Bronchial epithelial cell (primary cell): Measurements from ENCODE around the gene SERPINH1. TPM values are rescaled to one million over a fixed set of nuclear protein-coding genes. Genes with fewer than 3 reads are reported as not detected.
A peak's percentile ranks its signal among the peaks of the same experiment; 100 is the strongest.

Experiments used
- DNase-seq: peaks from one replicate; pipeline ENCODE4 v3.0.0-alpha.2; 2010; ENCODE audit warnings: low read depth
- FAIRE-seq: peaks from 2 replicates; lab custom pipeline; 2011; peaks lifted over from hg19 to GRCh38; lab: Jason Lieb, UNC
- H3K27me3 ChIP-seq: 2 replicates; pipeline ENCODE4 v1.5.1; 2011; ENCODE audit warnings: low read length; ENCODE audit not compliant: control insufficient read depth, insufficient read depth
- H3K36me3 ChIP-seq: 2 replicates; pipeline ENCODE4 v1.5.1; 2011; ENCODE audit warnings: low read length; ENCODE audit not compliant: control insufficient read depth, insufficient read depth
- H3K4me3 ChIP-seq: 2 replicates; pipeline ENCODE4 v1.5.1; 2011; ENCODE audit warnings: mild to moderate bottlenecking, low read depth, low read length, control low read depth
- CTCF ChIP-seq: IDR thresholded peaks from 2 replicates; pipeline ENCODE4 v1.5.1; 2011; ENCODE audit warnings: mild to moderate bottlenecking, moderate library complexity, low read length, control low read depth, inconsistent platforms; ENCODE audit not compliant: insufficient read depth, severe bottlenecking
- total RNA-seq: library from RNA; depleted of rRNA; stranded (reverse); fragments of >200 nt; gene quantifications from 2 replicates; pipeline ENCODE4 v1.2.1, GENCODE V29; 2014

SERPINH1 gene
- total RNA-seq, 1 donor from 2014 or later: 86.9 TPM

DNA sequence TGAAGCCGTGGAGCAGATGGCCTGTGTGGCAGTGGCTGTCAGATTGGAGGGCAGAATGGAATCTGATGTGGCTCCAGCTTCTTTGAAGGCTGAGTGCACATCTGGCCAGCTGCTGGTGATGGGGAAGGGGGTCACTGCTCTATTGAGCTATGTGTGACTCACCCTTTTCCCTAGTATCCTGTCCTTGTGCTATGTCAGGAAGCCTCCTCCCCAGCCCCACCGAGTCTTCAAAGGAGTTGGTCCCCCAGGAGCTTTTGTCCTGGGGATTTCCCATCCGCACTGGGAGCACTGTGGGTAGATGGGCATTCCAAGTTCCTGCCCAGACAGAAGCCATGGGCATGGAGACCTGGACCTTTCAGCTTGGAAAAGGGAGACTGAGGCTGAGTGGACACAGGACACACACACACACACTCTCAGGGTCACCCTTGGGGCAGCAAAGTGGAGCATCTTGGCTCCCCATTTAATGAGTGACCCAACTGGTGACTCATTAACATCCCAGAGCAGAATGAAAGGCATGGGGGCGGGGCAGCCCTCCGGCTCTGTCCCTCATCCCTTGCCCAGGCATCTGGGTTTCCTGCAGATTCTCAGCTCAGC, 3.3 kb downstream of the SERPINH1 start:
- no peak for TF ChIP-seq CTCF
- FAIRE-seq (no peak), DNase-seq (peak; percentile 55)
- Histone ChIP-seq H3K36me3 (peaks cover 25% of the 10 kb centered on the region), H3K27me3 (no peaks in the 10 kb centered on the region), H3K4me3 (no peak overlapping the region)

DNA sequence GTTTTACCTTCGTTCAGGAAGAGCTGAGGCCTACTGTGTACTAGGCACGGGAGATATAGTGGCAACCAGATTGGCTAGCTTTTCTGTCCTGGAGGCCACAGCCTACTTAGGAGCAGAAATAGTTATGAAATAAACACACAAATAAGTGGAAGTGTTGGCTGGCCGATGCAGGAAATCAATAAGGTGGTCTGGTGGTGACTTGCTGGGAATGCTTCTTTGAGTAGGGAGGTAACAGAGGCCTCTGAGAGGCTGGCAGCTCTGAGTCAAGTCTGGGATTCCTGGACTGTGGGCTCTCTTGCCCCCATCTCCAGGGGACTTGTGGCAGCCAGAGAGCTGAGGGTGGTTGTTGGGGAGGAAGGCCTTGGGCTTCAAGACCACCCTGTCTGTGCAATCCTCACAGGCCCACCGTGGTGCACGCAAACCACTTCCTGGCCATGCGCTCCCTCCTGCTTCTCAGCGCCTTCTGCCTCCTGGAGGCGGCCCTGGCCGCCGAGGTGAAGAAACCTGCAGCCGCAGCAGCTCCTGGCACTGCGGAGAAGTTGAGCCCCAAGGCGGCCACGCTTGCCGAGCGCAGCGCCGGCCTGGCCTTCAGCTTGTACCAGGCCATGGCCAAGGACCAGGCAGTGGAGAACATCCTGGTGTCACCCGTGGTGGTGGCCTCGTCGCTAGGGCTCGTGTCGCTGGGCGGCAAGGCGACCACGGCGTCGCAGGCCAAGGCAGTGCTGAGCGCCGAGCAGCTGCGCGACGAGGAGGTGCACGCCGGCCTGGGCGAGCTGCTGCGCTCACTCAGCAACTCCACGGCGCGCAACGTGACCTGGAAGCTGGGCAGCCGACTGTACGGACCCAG, 4.1 kb downstream of the SERPINH1 start:
- TF ChIP-seq CTCF: no peak
- Histone ChIP-seq H3K27me3 (no peaks in the 10 kb centered on the region), H3K36me3 (peaks cover 30% of the 10 kb centered on the region), H3K4me3 (no peak overlapping the region)
- FAIRE-seq (no peak), DNase-seq (no peak)

GRCh38 chr11:75566763-75567279, 4.8 kb downstream of the SERPINH1 start:
- peaks cover 36% of the 10 kb centered on the region for H3K36me3 ChIP-seq
- no peak for FAIRE-seq
- no peaks in the 10 kb centered on the region for H3K27me3 ChIP-seq
- no peak for TF ChIP-seq CTCF
- H3K4me3 ChIP-seq: no peak overlapping the region
- no peak for DNase-seq

- H3K36me3 ChIP-seq: peaks cover 42% of the 10 kb centered on the region
- DNase-seq (no peak), FAIRE-seq (no peak)
- no peak overlapping the region for H3K4me3 ChIP-seq
- TF ChIP-seq CTCF: no peak
- no peaks in the 10 kb centered on the region for H3K27me3 ChIP-seq
Observed at GRCh38 chr11:75567971-75568370, 5.9 kb downstream of the SERPINH1 start.

- no peak for TF ChIP-seq CTCF
- FAIRE-seq (no peak), DNase-seq (no peak)
- H3K36me3 ChIP-seq: peaks cover 42% of the 10 kb centered on the region
- no peaks in the 10 kb centered on the region for H3K27me3 ChIP-seq
- no peak overlapping the region for H3K4me3 ChIP-seq
Observed at GRCh38 chr11:75568616-75569219, 6.7 kb downstream of the SERPINH1 start.
